CD4-positive, alpha-beta T cell treated with Interleukin-6 for 4 hours (primary cell): Measurements from ENCODE around the gene SLBP.

ENCODE experiments used
- DNase-seq: peaks from one replicate; pipeline ENCODE4 v3.0.0-alpha.2; 2020; ENCODE audit warnings: mixed read lengths

SLBP gene

GRCh38 chr4:1712216-1713002, at the start of gene SLBP:
Gene SLBP, minus strand, starts transcription at chr4:1712319. Its CDS starts 131 bp downstream, at chr4:1712188.
- DNase-seq, result peak; percentile 99

DNA sequence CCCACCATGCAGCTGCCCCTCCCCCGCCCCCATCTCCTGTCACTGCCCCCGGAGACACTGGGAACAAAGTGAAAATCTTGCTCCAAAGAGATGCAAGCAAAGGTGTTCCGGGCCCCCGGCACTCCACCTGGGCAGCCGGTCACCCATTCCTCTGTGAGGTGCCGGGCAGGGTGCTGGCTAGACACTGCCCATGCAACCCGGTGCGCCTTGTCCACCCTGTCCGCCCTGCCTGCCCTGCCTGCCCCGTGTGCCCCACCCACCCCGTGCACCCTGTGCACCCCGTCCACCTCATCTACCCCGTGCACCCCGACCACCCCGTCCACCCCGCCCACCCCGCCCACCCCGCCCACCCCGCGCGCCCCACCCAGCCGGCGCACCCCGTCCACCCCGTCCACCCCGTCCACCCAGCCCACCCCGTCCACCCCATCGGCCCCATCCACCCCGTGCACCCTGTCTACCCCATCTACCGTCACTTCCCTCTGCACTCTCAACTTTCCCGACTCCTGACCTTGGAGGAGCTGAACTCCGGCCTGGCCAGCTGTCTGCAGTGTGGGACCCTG, 49.1 kb upstream of the SLBP start:
- DNase-seq, result no peak

DNA sequence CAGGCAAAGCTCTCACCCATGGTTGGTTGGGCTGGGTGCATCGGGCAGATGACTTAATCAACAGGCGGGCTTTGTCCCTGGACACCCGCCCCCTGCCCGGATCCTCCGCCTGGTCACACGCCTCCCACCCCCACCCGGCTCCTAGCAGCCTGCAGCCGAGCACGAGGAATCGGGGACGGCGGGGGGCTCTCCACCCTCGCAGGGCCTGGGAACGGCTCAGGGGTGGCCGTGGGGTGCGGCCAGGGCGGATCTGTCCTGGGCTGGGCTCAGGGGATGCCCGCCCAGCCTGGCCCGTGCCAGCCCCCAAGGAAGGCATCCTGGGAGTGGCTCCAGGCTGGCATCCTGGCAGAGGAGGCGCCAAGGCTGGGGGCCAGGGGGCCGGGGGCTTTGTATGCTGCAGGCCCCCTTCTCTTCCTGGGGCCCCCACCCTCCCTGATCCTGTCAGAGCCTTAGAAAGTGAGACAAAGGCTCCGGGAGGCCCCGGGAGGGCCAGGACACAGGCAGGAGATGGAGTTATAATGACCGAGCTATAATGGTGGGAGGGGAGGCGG, 48.5 kb upstream of the SLBP start:
- DNase-seq, result no peak

DNA sequence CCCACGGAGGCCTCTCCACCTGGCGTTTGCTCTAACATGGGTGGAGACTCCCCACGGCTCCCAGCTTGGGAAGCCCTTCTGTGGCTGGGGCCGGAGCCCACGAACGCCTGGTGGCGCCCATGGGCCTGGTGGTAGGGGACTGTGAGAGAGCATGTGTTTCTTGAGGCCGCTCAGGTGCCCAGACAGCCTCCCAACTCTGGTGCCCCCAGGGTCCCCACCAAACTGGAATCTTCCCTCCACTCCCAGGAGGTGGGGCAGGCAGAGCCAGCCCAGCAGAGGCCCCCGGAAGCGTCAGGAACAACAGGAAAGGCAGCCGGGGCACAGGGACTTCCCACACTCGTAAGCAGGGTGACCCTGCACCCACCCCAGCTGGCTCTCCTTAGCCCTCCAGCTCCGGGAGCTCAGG, 47.7 kb upstream of the SLBP start:
- DNase-seq, result no peak

- DNase-seq, result no peak
These were observed 47.2 kb upstream of the SLBP start for GRCh38 chr4:1759170-1759817.

DNA sequence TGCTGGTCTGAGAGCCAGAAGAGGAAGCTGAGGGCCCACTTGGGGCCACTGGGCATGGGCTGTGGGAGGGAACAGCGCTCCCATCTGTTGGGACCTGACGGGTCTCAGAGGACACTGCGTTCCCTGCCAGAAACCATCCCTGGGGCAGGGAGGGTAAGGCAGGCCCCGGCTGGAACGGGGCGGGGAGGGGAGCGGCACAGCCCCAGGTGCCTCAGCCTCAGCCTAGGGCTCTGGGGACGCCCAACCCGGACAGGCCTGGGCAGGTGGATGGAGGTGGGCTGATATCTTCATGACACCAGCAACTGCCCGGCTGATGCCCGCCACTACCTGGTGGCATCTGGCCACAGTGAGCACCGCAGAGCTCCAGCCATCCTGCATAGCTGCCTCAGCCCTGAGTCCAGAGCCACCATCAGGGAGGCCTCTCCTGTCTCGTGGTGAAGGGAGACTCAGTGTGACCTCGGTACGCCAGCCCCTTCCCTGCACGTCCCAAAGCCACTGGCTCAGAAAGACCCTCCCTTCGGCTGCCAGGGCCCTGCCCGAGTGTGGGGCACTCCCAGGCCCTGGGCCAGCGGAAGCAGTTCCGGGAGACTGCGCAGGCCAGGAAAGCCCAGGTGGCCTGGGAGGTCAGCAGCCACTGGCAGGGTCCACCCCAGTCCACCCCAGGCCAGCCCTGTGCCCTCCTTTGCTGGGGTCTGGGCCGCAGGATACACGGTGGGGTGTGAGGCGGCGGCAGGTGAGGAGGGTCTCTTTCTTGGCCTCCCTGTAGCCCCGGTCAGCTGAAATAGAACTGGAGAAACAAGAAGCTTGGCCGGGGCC, 46.4 kb upstream of the SLBP start:
- DNase-seq, result no peak

DNA sequence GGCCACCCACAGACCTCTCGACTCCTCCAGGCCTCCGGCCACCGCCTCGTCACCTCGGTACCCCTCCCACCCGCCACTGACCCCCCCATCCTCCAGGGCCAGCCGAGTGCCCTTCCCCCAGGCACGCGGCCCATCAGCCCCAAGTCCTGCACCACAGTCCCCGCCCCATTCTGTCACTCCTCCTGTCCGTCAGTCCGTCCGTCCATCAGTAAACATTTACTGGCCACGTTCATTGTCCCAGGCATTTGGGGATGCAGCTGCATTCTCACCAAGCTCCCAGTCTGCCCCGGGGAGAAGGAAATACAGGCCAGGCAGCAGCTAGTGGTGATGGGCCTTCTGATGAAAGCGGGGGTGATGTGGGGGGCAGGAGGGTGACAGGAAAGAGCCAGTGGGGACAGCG, 45.7 kb upstream of the SLBP start:
- DNase-seq, result no peak

- no peak for DNase-seq
These were observed 45.0 kb upstream of the SLBP start for GRCh38 chr4:1756893-1757779.

GRCh38 chr4:1756079-1756478, 44.0 kb upstream of the SLBP start:
- DNase-seq, result no peak

- DNase-seq, result no peak
These were observed 43.2 kb upstream of the SLBP start for GRCh38 chr4:1755297-1755696.

- DNase-seq, result no peak
These were observed 42.2 kb upstream of the SLBP start for GRCh38 chr4:1754336-1754735.

- no peak for DNase-seq
These were observed 41.7 kb upstream of the SLBP start for GRCh38 chr4:1753697-1754311.

DNA sequence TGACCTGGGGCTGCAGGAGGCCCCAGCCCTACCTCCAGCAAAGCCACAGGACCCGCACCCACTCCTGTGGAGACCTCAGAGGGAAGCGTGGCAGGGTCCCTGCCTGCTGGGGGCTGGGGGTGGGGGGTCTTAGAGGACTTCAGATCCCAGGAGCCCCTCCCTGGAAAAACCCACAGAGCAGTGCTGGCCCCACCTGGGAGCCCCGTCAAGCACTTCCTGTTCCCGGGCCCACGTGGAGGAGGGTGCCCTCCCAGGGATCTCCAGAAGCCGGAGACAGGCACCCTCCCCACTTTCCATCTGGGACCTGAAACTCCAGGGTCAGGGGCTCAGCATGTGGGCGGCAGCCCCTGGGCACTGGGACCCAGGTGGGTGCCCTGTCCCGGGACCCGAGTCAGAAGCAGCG, 41.2 kb upstream of the SLBP start:
- DNase-seq, result no peak

DNA sequence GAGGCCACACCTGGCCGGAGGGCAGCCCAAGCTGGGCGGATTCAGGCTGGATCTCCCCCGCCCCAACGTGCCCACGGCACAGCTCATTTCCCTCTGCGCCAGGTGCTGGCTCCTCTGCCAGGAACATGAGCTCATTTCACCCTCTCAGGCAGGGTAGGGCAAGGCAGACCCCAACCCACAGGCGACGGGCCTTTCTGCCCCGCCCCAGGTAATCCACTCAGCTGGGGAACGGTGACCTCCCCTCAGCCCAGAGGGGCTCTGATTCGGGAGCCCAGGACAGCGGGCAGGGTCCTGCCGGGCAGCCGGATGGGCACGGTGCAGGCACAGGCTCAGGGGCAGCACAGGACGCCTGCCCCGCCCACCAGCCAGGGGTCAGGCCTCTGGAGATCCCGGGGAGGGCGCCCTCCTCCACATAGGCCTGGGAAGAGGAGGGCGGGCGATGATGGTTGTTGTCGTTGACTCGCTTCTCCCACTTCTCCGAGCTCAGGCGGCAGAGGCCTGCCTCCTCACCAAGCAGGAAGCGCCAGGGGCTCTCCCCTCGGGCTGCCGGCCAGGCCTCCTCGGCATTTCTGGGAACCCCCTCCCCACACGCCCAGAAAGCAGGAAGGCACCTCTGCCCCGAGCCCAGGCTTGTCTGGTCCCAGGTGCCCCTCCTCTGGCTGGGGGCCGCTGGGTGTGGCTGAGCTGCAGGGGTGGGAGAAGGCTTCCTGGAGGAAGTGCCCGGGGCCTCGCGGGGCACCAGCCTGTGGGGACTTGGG, 40.3 kb upstream of the SLBP start:
- peak; percentile 24 for DNase-seq

DNA sequence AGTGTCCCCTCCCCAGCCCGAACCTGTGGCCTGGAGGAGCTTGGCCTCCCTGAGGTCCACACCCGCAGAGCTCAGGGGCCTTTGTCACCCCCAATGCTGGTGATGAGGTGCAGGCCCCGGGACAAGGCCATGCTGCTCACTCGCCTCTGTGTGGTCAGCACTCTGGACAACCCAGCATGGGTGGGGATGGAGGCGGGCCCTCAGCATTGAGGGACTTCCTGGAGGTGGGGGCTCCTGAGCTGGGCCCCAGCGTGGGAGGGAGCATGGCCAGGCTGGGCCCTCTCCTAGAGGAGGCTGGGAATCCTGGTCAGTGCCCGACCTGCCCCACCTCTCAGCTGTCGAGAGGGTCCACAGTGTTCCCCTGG, 39.8 kb upstream of the SLBP start:
- DNase-seq, result no peak

GRCh38 chr4:1751155-1751918, 39.2 kb upstream of the SLBP start:
- no peak for DNase-seq

DNA sequence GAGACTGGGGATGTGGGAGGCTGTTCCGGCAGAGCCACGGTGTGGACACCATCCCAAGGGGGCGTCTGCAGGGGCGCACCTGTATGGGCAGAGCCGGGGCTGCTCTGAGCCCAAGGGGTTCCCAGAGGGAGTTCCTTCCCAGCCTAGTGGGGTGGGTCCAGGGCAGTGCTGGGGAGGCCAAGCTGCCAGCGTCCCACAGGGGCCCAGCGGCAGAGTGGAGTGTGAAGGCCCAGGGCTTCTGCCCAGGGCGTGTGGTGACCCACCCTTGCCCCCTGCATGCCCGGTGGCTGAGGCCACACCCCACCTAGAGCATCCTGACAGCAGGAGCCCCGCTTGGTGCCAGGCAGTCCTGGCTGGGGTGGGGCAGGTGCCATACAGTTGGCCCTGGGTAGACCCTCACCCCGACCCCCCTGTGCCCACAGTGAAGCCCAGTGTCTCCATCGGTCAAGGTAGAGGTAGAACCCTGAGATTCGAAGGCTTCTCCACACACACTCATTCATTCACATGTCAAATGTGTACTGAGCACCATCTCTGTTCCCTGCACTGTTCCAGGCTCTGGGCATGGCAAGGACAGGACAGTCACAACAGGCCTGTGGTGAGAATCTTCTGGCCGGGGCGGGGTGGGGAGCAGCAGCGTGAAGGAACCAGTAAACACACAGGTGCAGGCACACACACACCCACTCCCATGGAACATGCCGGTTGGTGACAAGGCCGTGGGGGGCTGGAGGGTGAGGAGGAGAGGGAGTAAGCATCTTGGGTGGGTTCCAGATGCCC, 38.4 kb upstream of the SLBP start:
- DNase-seq, result no peak

- DNase-seq, result no peak
These were observed 37.7 kb upstream of the SLBP start for GRCh38 chr4:1749826-1750225.

DNA sequence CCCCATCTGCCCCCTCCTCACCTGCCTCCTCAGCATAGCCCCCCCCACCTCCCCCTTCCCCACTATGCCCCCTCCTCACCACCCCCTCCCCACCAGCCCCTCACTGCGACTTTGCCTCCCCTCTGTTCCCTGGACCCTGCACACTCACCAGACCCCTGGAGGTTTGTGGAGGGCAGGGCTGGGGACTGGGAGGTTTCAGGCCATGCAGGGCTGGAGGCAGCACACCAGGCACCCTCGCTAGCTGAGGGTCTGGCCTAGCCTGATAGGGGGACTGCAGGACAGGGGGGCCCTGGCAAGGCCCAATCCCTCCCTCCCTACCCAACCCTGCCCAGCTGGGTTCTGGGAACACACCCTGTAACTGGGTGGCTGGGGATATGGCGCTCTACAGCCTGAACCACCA, 37.3 kb upstream of the SLBP start:
- DNase-seq, result no peak
